GM12878 (cell line): ENCODE data around the gene ARAP1. TPM values are rescaled to one million over a fixed set of nuclear protein-coding genes. Genes with fewer than 3 reads are reported as not detected.

ENCODE experiments used
- ATAC-seq: fragments of 200-7000 bp; cut with Tn5 transposase; 3 replicates; pipeline ENCODE4 v1.9.1; 2020; ENCODE audit warnings: mild to moderate bottlenecking, moderate library complexity
- BruUV-seq: library from RNA; stranded (reverse); fragments of 400-500 nt; replicated peaks from 2 replicates; lab custom pipeline; 2021; lab: Mats Ljungman, UMichigan
- CTCF ChIA-PET: fragments of 300-600 bp; sonication (Branson Sonifier 250); formaldehyde crosslinking; extraction: SDS; loops from one replicate; lab custom pipeline; 2021; ENCODE audit warnings: inconsistent platforms; lab: Yijun Ruan, JAX
- POLR2A ChIA-PET: fragments of 350-600 bp; formaldehyde crosslinking; extraction: SDS; loops from one replicate; lab custom pipeline; 2021; ENCODE audit warnings: inconsistent platforms; lab: Charles Lee
- RAD21 ChIA-PET: fragments of 300-600 bp; sonication (Branson Sonifier 250); formaldehyde crosslinking; loops from one replicate; lab custom pipeline; 2023; ENCODE audit warnings: antibody characterized with exemption; ENCODE audit not compliant: unreplicated experiment; lab: Charles Lee
- SMC1A ChIA-PET: fragments of 300-600 bp; sonication (Branson Sonifier 250); formaldehyde crosslinking; loops from one replicate; lab custom pipeline; 2023; ENCODE audit not compliant: unreplicated experiment, uncharacterized antibody; lab: Charles Lee
- DNase-seq: peaks from one replicate; pipeline ENCODE4 v3.0.0-alpha.2; 2011; ENCODE audit warnings: low read depth, low spot score
- FAIRE-seq: peaks from 3 replicates; lab custom pipeline; 2011; peaks lifted over from hg19 to GRCh38; lab: Jason Lieb, UNC
- H2AFZ ChIP-seq: 2 replicates; pipeline ENCODE4 v1.6.0; 2011; ENCODE audit warnings: low read depth, low read length, control low read depth; ENCODE audit not compliant: control insufficient read depth
- H3K27ac ChIP-seq: 2 replicates; pipeline ENCODE4 v1.5.1; 2011; ENCODE audit warnings: control low read depth; ENCODE audit not compliant: control insufficient read depth, insufficient read depth
- H3K27me3 ChIP-seq, 2 experiments: replicated peaks in 1 of 2; 2 replicates each; pipeline versions ENCODE4 v1.6.0 to v1.6.1; 2011; ENCODE audit warnings: low read length in 1 of 2; ENCODE audit not compliant: control insufficient read depth in 2 of 2, insufficient read depth in 2 of 2
- H3K36me3 ChIP-seq, 2 experiments: 2 replicates each; pipeline ENCODE4 v1.5.1; 2011; ENCODE audit warnings: low read length in 1 of 2; ENCODE audit not compliant: control insufficient read depth in 2 of 2, insufficient read depth in 2 of 2
- H3K4me1 ChIP-seq: 2 replicates; pipeline ENCODE4 v1.6.1; 2011; ENCODE audit warnings: mild to moderate bottlenecking, low read length, moderate library complexity, mixed read lengths; ENCODE audit not compliant: control insufficient read depth, insufficient read depth
- H3K4me2 ChIP-seq: 2 replicates; pipeline ENCODE4 v1.6.0; 2011; ENCODE audit warnings: control low read depth; ENCODE audit not compliant: control insufficient read depth, insufficient read depth
- H3K4me3 ChIP-seq: fragments of 200-600 bp; sonication (generic); 2 replicates; pipeline ENCODE4 v1.5.1; 2016
- H3K79me2 ChIP-seq: 2 replicates; pipeline ENCODE4 v1.6.0; 2011; ENCODE audit warnings: low read length; ENCODE audit not compliant: control insufficient read depth, insufficient read depth
- H3K9ac ChIP-seq: 2 replicates; pipeline ENCODE4 v1.8.0; 2011; ENCODE audit warnings: low read length, control low read depth, mixed read lengths; ENCODE audit not compliant: control insufficient read depth, insufficient read depth
- H3K9me3 ChIP-seq: replicated peaks from 3 replicates; pipeline ENCODE4 v1.5.1; 2011; ENCODE audit warnings: mild to moderate bottlenecking, low read length; ENCODE audit not compliant: control insufficient read depth, insufficient read depth
- H4K20me1 ChIP-seq: 2 replicates; pipeline ENCODE4 v1.6.0; 2011; ENCODE audit not compliant: control insufficient read depth, insufficient read depth
- CHD2 ChIP-seq: IDR thresholded peaks from 2 replicates; pipeline ENCODE4 v1.6.1; 2011; ENCODE audit warnings: low read depth, low read length, improper control_type of control experiment, borderline replicate concordance
- JUND ChIP-seq: IDR thresholded peaks from 2 replicates; pipeline ENCODE4 v1.6.1; 2012; ENCODE audit warnings: low read depth, mild to moderate bottlenecking, low read length, improper control_type of control experiment, moderate library complexity
- KAT2A ChIP-seq: conservative IDR thresholded peaks from 2 replicates; pipeline ENCODE4 v1.6.1; 2011; ENCODE audit warnings: low read depth, low read length; ENCODE audit not compliant: control insufficient read depth
- KDM1A ChIP-seq: fragments of 200-600 bp; sonication (generic); IDR thresholded peaks from 2 replicates; pipeline ENCODE4 v1.6.1; 2016; ENCODE audit warnings: borderline replicate concordance
- KLF5 ChIP-seq: fragments of 450-650 bp; IDR thresholded peaks from 2 replicates; pipeline ENCODE4 v1.6.1; 2014; ENCODE audit warnings: mild to moderate bottlenecking; ENCODE audit not compliant: partially characterized antibody
- MEF2A ChIP-seq: IDR thresholded peaks from 2 replicates; pipeline ENCODE4 v1.6.1; 2011; ENCODE audit warnings: low read depth, mild to moderate bottlenecking, low read length, moderate library complexity; ENCODE audit not compliant: insufficient read depth
- NBN ChIP-seq: fragments of 450-650 bp; IDR thresholded peaks from 2 replicates; pipeline ENCODE4 v1.6.1; 2016
- RELB ChIP-seq: fragments of 450-650 bp; IDR thresholded peaks from 2 replicates; pipeline ENCODE4 v1.6.1; 2017; ENCODE audit warnings: low read depth, mild to moderate bottlenecking, moderate library complexity
- RUNX3 ChIP-seq: IDR thresholded peaks from 2 replicates; pipeline ENCODE4 v1.6.1; 2012; ENCODE audit warnings: low read length, inconsistent platforms
- TARDBP ChIP-seq: IDR thresholded peaks from 2 replicates; pipeline ENCODE4 v1.6.1; 2016; ENCODE audit warnings: borderline replicate concordance
- TCF7 ChIP-seq: IDR thresholded peaks from 2 replicates; pipeline ENCODE4 v1.6.1; 2014; ENCODE audit warnings: antibody characterized with exemption, borderline replicate concordance
- YY1 ChIP-seq: IDR thresholded peaks from 2 replicates; pipeline ENCODE4 v1.6.1; 2011; ENCODE audit warnings: low read depth, mild to moderate bottlenecking, low read length
- WGBS: methylation state at CpG from one replicate; pipeline ENCODE4 v1.1.6; 2016; ENCODE audit warnings: low lambda C conversion rate; ENCODE audit not compliant: insufficient replicate concordance, insufficient coverage; ENCODE audit errors: missing lambda C conversion rate; 5-methylcytosine and 5-hydroxymethylcytosine counted together
- in situ Hi-C: fragments of 300-500 bp; cut with MboI; formaldehyde crosslinking; loops from 9 replicates; pipeline ENCODE4 v1.14.3; 2018; ENCODE audit warnings: mixed read lengths
- intact Hi-C: fragments of 100-400 bp; cut with micrococcal nuclease; formaldehyde crosslinking; loops from one replicate; pipeline ENCODE4 v1.14.2; 2022; ENCODE audit not compliant: unreplicated experiment
- polyA plus RNA-seq, 11 experiments: library from polyadenylated mRNA; depleted of rRNA in 4 of 11; unstranded in 6 of 11; stranded (reverse) in 5 of 11; fragments of >200 nt; fragmentation: Nextera tagmentation in 4 of 11; fragmentation: Illumina TruSeq in 1 of 11; extraction: Ambion mirVana in 4 of 11; extraction: Trizol in 1 of 11; gene quantifications; 1 replicate in 1 of 11; 2 replicates in 10 of 11; pipeline versions ENCODE4 v1.2.1 to v1.2.3, GENCODE V29; 2011 to 2016; ENCODE audit warnings: inconsistent platforms in 2 of 11, missing spikeins in 2 of 11, low read depth in 1 of 11
- total RNA-seq, 4 experiments: library from RNA; depleted of rRNA in 3 of 4; stranded (reverse); fragments of >200 nt in 3 of 4; fragmentation: Illumina TruSeq in 1 of 4; extraction: Trizol in 1 of 4; gene quantifications; 2 replicates each; pipeline versions ENCODE4 v1.2.1 to v1.2.3, GENCODE V29; 2013 to 2021
- TF ChIP-seq, protein P1 (sequence below): IDR thresholded peaks from 2 replicates; pipeline ENCODE4 v1.6.1; 2012; ENCODE audit warnings: low read length, inconsistent platforms
- TF ChIP-seq, protein P2 (sequence below): fragments of 450-650 bp; IDR thresholded peaks from 2 replicates; pipeline ENCODE4 v1.6.1; 2016; ENCODE audit warnings: mild to moderate bottlenecking

The ARAP1 gene
- total and polyA plus RNA-seq, 10 of the 15 experiments (the other 5 are each of a cell fraction or from before 2014, with no cell fraction given): 0.55 to 102 (median 51.0) TPM

GRCh38 chr11:72725724-72726028 is 26.5 kb downstream of the ARAP1 start (continued):
- TF ChIP-seq RELB (no peak), JUND (no peak)

- Histone ChIP-seq H4K20me1 (peaks cover 3% of the 10 kb centered on the region; the same call in 1 of the 2 replicates), H3K9me3 (no peaks in the 10 kb centered on the region), H2AFZ (no peak overlapping the region), H3K4me3 (no peak overlapping the region), H3K4me1 (peaks cover 30% of the 10 kb centered on the region), H3K36me3 (peaks cover 4 to 23% of the 10 kb centered on the region in 2 experiments; a peak in 3 of 4 replicates), H3K9ac (no peak overlapping the region), H3K27ac (no peak overlapping the region), H3K27me3 (no peaks in the 10 kb centered on the region), H3K4me2 (no peak overlapping the region), H3K79me2 (peaks cover 60% of the 10 kb centered on the region)
- BruUV-seq: no TSS peak
- 43% methylated on average over 9 of the region's 9 CpGs for WGBS
- intact Hi-C loops: loop anchor here (1.0 to 5.0 kb wide), 3 partner anchors 68 to 452 kb away; no protein-coding TSS in a partner anchor
- in situ Hi-C loops: loop anchor here (10.0 kb wide), 2 partner anchors 70 to 450 kb away; partner anchors contain the start of gene STARD10
- ChIA-PET RAD21 (interaction anchor here (0.6 to 13.9 kb wide), 33 partner anchors 9 to 564 kb away, joined by 3 to 256 read pairs (median 4); partner anchors contain the start of genes ARAP1 and STARD10), POLR2A (interaction anchor here (0.5 to 1.4 kb wide), 4 partner anchors 10 to 91 kb away, joined by 3 to 12 read pairs (median 4); no protein-coding TSS in a partner anchor), CTCF (interaction anchor here (0.5 to 18.4 kb wide), 39 partner anchors 9 to 1907 kb away, joined by 3 to 469 read pairs (median 4); partner anchors contain the start of genes ATG16L2 and STARD10), SMC1A (interaction anchor here (0.7 to 12.0 kb wide), 27 partner anchors 9 to 452 kb away, joined by 3 to 185 read pairs (median 5); partner anchors contain the start of genes ARAP1 and STARD10)
- peak; percentile 95 for FAIRE-seq
- ATAC-seq: peak; percentile 60
- no peak for DNase-seq
- TF ChIP-seq CHD2: 0 out of 2 replicates have a peak, but pooled peaks have one; percentile 36
- TF ChIP-seq NBN: 0 out of 2 replicates have a peak, but pooled peaks have one; percentile 54
- no peak for TF ChIP-seq TARDBP
- TF ChIP-seq MEF2A: 0 out of 2 replicates have a peak, but pooled peaks have one; percentile 48
- peak; percentile 33 for TF ChIP-seq KLF5
- 0 out of 2 replicates have a peak, but pooled peaks have one; percentile 28 for TF ChIP-seq RELB
- TF ChIP-seq, protein P1, sequence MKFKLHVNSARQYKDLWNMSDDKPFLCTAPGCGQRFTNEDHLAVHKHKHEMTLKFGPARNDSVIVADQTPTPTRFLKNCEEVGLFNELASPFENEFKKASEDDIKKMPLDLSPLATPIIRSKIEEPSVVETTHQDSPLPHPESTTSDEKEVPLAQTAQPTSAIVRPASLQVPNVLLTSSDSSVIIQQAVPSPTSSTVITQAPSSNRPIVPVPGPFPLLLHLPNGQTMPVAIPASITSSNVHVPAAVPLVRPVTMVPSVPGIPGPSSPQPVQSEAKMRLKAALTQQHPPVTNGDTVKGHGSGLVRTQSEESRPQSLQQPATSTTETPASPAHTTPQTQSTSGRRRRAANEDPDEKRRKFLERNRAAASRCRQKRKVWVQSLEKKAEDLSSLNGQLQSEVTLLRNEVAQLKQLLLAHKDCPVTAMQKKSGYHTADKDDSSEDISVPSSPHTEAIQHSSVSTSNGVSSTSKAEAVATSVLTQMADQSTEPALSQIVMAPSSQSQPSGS: no peak
- no peak for TF ChIP-seq KAT2A
- TF ChIP-seq TCF7: no peak
- TF ChIP-seq KDM1A: no peak
- TF ChIP-seq, protein P2, sequence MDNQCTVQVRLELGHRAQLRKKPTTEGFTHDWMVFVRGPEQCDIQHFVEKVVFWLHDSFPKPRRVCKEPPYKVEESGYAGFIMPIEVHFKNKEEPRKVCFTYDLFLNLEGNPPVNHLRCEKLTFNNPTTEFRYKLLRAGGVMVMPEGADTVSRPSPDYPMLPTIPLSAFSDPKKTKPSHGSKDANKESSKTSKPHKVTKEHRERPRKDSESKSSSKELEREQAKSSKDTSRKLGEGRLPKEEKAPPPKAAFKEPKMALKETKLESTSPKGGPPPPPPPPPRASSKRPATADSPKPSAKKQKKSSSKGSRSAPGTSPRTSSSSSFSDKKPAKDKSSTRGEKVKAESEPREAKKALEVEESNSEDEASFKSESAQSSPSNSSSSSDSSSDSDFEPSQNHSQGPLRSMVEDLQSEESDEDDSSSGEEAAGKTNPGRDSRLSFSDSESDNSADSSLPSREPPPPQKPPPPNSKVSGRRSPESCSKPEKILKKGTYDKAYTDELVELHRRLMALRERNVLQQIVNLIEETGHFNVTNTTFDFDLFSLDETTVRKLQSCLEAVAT: 0 out of 2 replicates have a peak, but pooled peaks have one; percentile 38
- peak; percentile 46 for TF ChIP-seq RUNX3
- peak; percentile 65; the same call in 1 of the 2 replicates for TF ChIP-seq YY1
These were observed 27.1 kb downstream of the ARAP1 start for GRCh38 chr11:72724851-72725723.
